PC-9 (cell line): ENCODE data around the gene SNX20. TPM values are rescaled to one million over a fixed set of nuclear protein-coding genes. Genes with fewer than 3 reads are reported as not detected.
A peak's percentile ranks its signal among the peaks of the same experiment; 100 is the strongest.

ENCODE experiments used
- Bru-seq: library from RNA; stranded (reverse); fragments of 400-500 nt; gene quantifications from one replicate; lab custom pipeline; 2021; lab: Mats Ljungman, UMichigan
- BruChase-seq, 2 experiments: library from RNA; stranded (reverse); fragments of 400-500 nt; gene quantifications; one replicate each; lab custom pipeline; 2021; lab: Mats Ljungman, UMichigan
- BruUV-seq: library from RNA; stranded (reverse); fragments of 400-500 nt; replicated peaks from 2 replicates; lab custom pipeline; 2021; lab: Mats Ljungman, UMichigan
- CTCF ChIA-PET: fragments of 300-600 bp; sonication (Branson Sonifier 250); formaldehyde crosslinking; loops from one replicate; lab custom pipeline; 2022; ENCODE audit warnings: antibody characterized with exemption; lab: Charles Lee
- POLR2A ChIA-PET: fragments of 300-600 bp; sonication (Branson Sonifier 250); formaldehyde crosslinking; loops from one replicate; lab custom pipeline; 2022; ENCODE audit warnings: antibody characterized with exemption; ENCODE audit not compliant: unreplicated experiment; lab: Charles Lee
- DNase-seq, 2 experiments: peaks; one replicate each; pipeline versions ENCODE4 v3.0.0 to v3.0.0-alpha.2; 2015 to 2022; ENCODE audit warnings: mixed read lengths in 1 of 2
- H2AFZ ChIP-seq: fragments of 200-600 bp; sonication (generic); 2 replicates; pipeline ENCODE4 v1.8.1; 2017; ENCODE audit warnings: antibody characterized with exemption
- H3F3A ChIP-seq: fragments of 200-600 bp; sonication (generic); 2 replicates; pipeline ENCODE4 v1.8.1; 2017; ENCODE audit warnings: antibody characterized with exemption, mild to moderate bottlenecking, low read depth; ENCODE audit not compliant: insufficient read depth
- H3K27ac ChIP-seq: fragments of 200-600 bp; sonication (generic); 2 replicates; pipeline ENCODE4 v1.6.1; 2016; ENCODE audit warnings: mixed run types
- H3K27me3 ChIP-seq: fragments of 200-600 bp; sonication (generic); 2 replicates; pipeline ENCODE4 v1.6.1; 2016; ENCODE audit warnings: low read depth, mixed run types; ENCODE audit not compliant: insufficient read depth
- H3K36me3 ChIP-seq: fragments of 200-600 bp; sonication (generic); 2 replicates; pipeline ENCODE4 v1.6.1; 2016; ENCODE audit warnings: low read depth, mixed run types
- H3K4me1 ChIP-seq: fragments of 200-600 bp; sonication (generic); replicated peaks from 2 replicates; pipeline ENCODE4 v1.6.1; 2016; ENCODE audit warnings: mixed run types; ENCODE audit not compliant: insufficient read depth
- H3K4me2 ChIP-seq: fragments of 200-600 bp; sonication (generic); 2 replicates; pipeline ENCODE4 v1.6.1; 2017; ENCODE audit warnings: mixed run types
- H3K4me3 ChIP-seq: fragments of 200-600 bp; sonication (generic); 2 replicates; pipeline ENCODE4 v1.6.1; 2016; ENCODE audit warnings: mixed run types
- H3K79me2 ChIP-seq: fragments of 200-600 bp; sonication (generic); 2 replicates; pipeline ENCODE4 v1.6.1; 2017; ENCODE audit warnings: low read depth, mixed run types
- H3K9me2 ChIP-seq: fragments of 200-600 bp; sonication (generic); 2 replicates; pipeline ENCODE4 v1.8.1; 2017; ENCODE audit warnings: mild to moderate bottlenecking; ENCODE audit not compliant: insufficient read depth
- H3K9me3 ChIP-seq: fragments of 200-600 bp; sonication (generic); 2 replicates; pipeline ENCODE4 v1.8.1; 2016; ENCODE audit warnings: low read depth; ENCODE audit not compliant: insufficient read depth
- H4K20me1 ChIP-seq: fragments of 200-600 bp; sonication (generic); 2 replicates; pipeline ENCODE4 v1.8.1; 2017; ENCODE audit not compliant: insufficient read depth
- CTCF ChIP-seq: fragments of 200-600 bp; sonication (generic); conservative IDR thresholded peaks from 2 replicates; pipeline ENCODE4 v1.6.1; 2017; ENCODE audit warnings: mixed run types, antibody characterized with exemption, mild to moderate bottlenecking, moderate library complexity
- EZH2 ChIP-seq: fragments of 200-600 bp; sonication (generic); IDR thresholded peaks from 2 replicates; pipeline ENCODE4 v1.8.0; 2017; ENCODE audit warnings: antibody characterized with exemption, low read depth
- intact Hi-C: fragments of 100-400 bp; cut with micrococcal nuclease; formaldehyde crosslinking; loops from one replicate; pipeline ENCODE4 v1.10.0; 2022; ENCODE audit not compliant: unreplicated experiment
- long read RNA-seq: library from polyadenylated mRNA; stranded (forward); transcript quantifications from one replicate; pipeline ENCODE4 v2.0.0, GENCODE V29; 2022
- total RNA-seq: library from RNA; stranded (reverse); gene quantifications from 2 replicates; pipeline ENCODE4 v1.2.3, GENCODE V29; 2021

The SNX20 gene
- total RNA-seq (not detected in 2 replicates), Bru-seq, nascent RNA (percentile 8 among the genes with signal in this experiment), BruChase-seq, experiment 1, labeled RNA remaining after a 2-hour chase (not detected), BruChase-seq, experiment 2, labeled RNA remaining after a 6-hour chase (not detected)
- long read RNA-seq, result 0 reads

- H3K79me2 ChIP-seq, result no peaks in the 10 kb centered on the region
- H3K4me2 ChIP-seq, result no peak within 1 kb of the TSS
- no peaks in the 10 kb centered on the region for H3K36me3 ChIP-seq
- TF ChIP-seq EZH2, result no peak
- TF ChIP-seq CTCF, result no peak
- ChIA-PET CTCF (no interaction called here), POLR2A (no interaction called here)
- peaks cover 3% of the 10 kb centered on the region; the same call in 1 of the 2 replicates for H3K4me1 ChIP-seq
- H3F3A ChIP-seq, result no peaks in the 10 kb centered on the region
- no peaks in the 10 kb centered on the region for H3K27me3 ChIP-seq
- BruUV-seq, result no TSS peak
- no peak for DNase-seq
- H2AFZ ChIP-seq, result no peak within 1 kb of the TSS
- no peaks in the 10 kb centered on the region for H3K9me2 ChIP-seq
- no peaks in the 10 kb centered on the region for H4K20me1 ChIP-seq
- H3K4me3 ChIP-seq, result no peak within 1 kb of the TSS
- no peak within 1 kb of the TSS for H3K27ac ChIP-seq
- H3K9me3 ChIP-seq, result no peaks in the 10 kb centered on the region
- intact Hi-C loops, result no loop called here
These were observed at the start of gene SNX20 for GRCh38 chr16:50681021-50681885. TSS of gene SNX20 (minus strand) at chr16:50681312. CDS start at chr16:50677526, 3,786 bp downstream.

- Histone ChIP-seq H3K4me3 (no peak overlapping the region), H3K4me1 (peaks cover 35% of the 10 kb centered on the region), H3K36me3 (no peaks in the 10 kb centered on the region), H3K79me2 (no peaks in the 10 kb centered on the region), H3F3A (peaks cover 32% of the 10 kb centered on the region), H4K20me1 (no peaks in the 10 kb centered on the region), H2AFZ (no peak overlapping the region), H3K27me3 (no peaks in the 10 kb centered on the region), H3K27ac (no peak overlapping the region), H3K9me3 (no peaks in the 10 kb centered on the region), H3K4me2 (no peak overlapping the region), H3K9me2 (no peaks in the 10 kb centered on the region)
- ChIA-PET CTCF (no interaction called here), POLR2A (no interaction called here)
- no peak for TF ChIP-seq CTCF
- TF ChIP-seq EZH2, result no peak
- no TSS peak for BruUV-seq
- intact Hi-C loops, result no loop called here
- DNase-seq, result no peak
These were observed 43.2 kb upstream of the SNX20 start for GRCh38 chr16:50724306-50724705.

GRCh38 chr16:50722960-50723359 lies 41.8 kb upstream of the SNX20 start:
- Histone ChIP-seq H3F3A (peaks cover 37% of the 10 kb centered on the region), H3K4me1 (peaks cover 48% of the 10 kb centered on the region), H3K79me2 (no peaks in the 10 kb centered on the region), H3K27ac (no peak overlapping the region; the same call in 1 of the 2 replicates), H3K4me3 (no peak overlapping the region), H3K9me3 (no peaks in the 10 kb centered on the region), H4K20me1 (no peaks in the 10 kb centered on the region), H2AFZ (no peak overlapping the region), H3K9me2 (no peaks in the 10 kb centered on the region), H3K36me3 (no peaks in the 10 kb centered on the region), H3K27me3 (no peaks in the 10 kb centered on the region), H3K4me2 (0 out of 2 replicates have a peak overlapping the region, but pooled peaks have one; percentile 16)
- intact Hi-C loops, result no loop called here
- ChIA-PET POLR2A (no interaction called here), CTCF (no interaction called here)
- no peak for DNase-seq
- BruUV-seq, result no TSS peak
- TF ChIP-seq CTCF (no peak), EZH2 (no peak)
